Choroid plexus epithelial cell (primary cell): ENCODE data around the gene MAIP1.

Experiments
- DNase-seq: peaks from one replicate; pipeline ENCODE4 v3.0.0-alpha.2; 2010; ENCODE audit warnings: low read depth
- H3K4me3 ChIP-seq: 2 replicates; pipeline ENCODE4 v1.5.1; 2011; ENCODE audit warnings: low read depth, mild to moderate bottlenecking, control low read depth, low read length, moderate library complexity
- TF ChIP-seq, protein P1 (sequence below): conservative IDR thresholded peaks from 2 replicates; pipeline ENCODE4 v1.5.1; 2011; ENCODE audit warnings: low read depth, mild to moderate bottlenecking, control low read depth, inconsistent platforms, low read length, moderate library complexity

MAIP1 gene

GRCh38 chr2:199914372-199914958 is 40.9 kb upstream of the MAIP1 start:
- no peak for DNase-seq
- TF ChIP-seq, protein P1, sequence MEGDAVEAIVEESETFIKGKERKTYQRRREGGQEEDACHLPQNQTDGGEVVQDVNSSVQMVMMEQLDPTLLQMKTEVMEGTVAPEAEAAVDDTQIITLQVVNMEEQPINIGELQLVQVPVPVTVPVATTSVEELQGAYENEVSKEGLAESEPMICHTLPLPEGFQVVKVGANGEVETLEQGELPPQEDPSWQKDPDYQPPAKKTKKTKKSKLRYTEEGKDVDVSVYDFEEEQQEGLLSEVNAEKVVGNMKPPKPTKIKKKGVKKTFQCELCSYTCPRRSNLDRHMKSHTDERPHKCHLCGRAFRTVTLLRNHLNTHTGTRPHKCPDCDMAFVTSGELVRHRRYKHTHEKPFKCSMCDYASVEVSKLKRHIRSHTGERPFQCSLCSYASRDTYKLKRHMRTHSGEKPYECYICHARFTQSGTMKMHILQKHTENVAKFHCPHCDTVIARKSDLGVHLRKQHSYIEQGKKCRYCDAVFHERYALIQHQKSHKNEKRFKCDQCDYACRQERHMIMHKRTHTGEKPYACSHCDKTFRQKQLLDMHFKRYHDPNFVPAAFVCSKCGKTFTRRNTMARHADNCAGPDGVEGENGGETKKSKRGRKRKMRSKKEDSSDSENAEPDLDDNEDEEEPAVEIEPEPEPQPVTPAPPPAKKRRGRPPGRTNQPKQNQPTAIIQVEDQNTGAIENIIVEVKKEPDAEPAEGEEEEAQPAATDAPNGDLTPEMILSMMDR = no peak
- no peak overlapping the region for H3K4me3 ChIP-seq

DNA sequence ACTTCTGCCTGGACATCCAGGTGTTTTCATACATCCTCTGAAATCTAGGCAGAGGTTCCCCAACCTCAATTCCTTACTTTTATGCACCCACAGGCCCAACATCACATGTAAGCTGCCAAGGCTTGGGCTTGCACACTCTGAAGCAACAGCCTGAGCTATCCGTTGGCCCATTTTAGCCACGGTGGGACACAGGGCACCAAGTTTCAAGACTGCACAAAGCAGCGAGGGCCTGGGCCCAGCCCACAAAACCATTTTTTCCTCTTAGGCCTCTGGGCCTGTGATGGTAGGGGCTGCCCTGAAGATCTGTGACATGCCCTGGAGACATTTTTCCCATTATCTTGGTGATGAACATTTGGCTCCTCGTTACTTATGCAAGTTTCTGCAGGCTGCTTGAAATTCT is 38.4 kb upstream of the MAIP1 start:
- TF ChIP-seq, protein P1 = no peak
- DNase-seq = no peak
- no peak overlapping the region for H3K4me3 ChIP-seq

GRCh38 chr2:199922856-199923255 is 32.5 kb upstream of the MAIP1 start:
- TF ChIP-seq, protein P1 = no peak
- DNase-seq = peak; percentile 26
- H3K4me3 ChIP-seq = no peak overlapping the region

DNA sequence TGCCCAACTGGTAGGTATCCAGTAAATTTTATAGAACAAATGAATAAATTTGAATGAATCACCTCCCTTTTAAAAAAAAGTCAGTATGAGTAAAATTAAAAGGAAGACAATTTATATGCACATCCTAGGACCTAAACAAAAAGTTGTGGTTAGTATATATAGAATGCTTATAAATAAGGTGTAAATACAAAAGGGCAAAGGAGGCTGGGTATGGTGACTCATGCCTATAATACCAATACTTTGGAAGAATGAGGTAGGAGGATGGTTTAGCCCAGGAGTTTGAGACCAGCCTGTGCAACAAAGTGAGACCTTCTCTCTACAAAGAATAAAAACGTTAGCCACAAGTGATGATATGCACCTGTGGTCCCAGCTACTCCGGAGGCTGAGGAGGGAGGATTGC is 31.5 kb upstream of the MAIP1 start:
- TF ChIP-seq, protein P1 = no peak
- DNase-seq = no peak
- no peak overlapping the region for H3K4me3 ChIP-seq

- H3K4me3 ChIP-seq = no peak overlapping the region
- DNase-seq = no peak
- TF ChIP-seq, protein P1 = no peak
Measured at GRCh38 chr2:199926806-199927205, 28.6 kb upstream of the MAIP1 start.

DNA sequence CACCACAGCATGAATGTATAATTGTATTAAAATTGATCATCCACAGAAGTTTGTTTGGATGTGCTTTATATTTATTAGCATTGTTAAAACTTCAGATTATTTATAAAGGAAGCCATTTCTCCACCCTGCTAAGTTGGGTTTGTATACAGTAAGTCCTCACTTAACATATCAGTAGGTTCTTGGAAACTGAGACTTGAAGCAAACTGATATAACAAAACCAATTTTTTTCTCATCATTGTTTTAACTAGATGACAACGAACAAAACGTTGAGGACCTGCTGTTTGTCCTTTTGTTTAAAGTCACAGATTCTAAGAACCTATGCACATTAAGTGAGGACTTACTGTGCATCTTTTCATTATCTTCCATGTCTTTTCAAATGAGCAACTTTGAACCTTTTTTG is 27.2 kb upstream of the MAIP1 start:
- no peak overlapping the region for H3K4me3 ChIP-seq
- DNase-seq = no peak
- TF ChIP-seq, protein P1 = no peak

DNA sequence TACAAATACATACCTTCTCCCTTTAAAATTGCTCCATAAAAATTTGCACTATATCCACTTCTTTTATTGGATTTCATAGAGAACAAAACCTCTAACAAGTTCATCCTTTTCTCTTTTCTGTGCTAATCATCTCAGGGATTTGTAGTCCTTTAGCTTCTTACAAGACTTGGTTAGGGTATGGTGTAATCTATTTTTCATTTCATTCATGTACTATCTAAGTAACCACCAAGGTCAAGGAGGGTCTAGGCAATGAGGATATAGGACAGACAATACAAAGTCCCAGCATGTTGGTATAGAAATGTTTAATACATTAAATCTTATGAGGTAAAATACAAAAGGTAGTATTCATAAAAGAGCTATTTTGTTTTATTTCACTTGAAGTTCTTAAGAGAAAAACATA is 26.8 kb upstream of the MAIP1 start:
- DNase-seq = peak; percentile 18
- TF ChIP-seq, protein P1 = no peak
- H3K4me3 ChIP-seq = no peak overlapping the region
